Chondrocyte (in vitro differentiated cells): ENCODE measurements around the gene ASCL2. TPM values are rescaled to one million over a fixed set of nuclear protein-coding genes. Genes with fewer than 3 reads are reported as not detected.

ENCODE experiments used
- DNase-seq: peaks from one replicate; pipeline ENCODE4 v3.0.0; 2021; ENCODE audit warnings: mixed read lengths, low spot score
- H3K27ac Mint-ChIP-seq: one replicate; pipeline ENCODE4 v1.8.0; 2021; ENCODE audit warnings: mild to moderate bottlenecking, moderate library complexity, mixed read lengths; ENCODE audit not compliant: unreplicated experiment
- H3K27me3 Mint-ChIP-seq: 2 replicates; pipeline ENCODE4 v1.8.0; 2021; ENCODE audit warnings: low read depth, mixed read lengths
- H3K36me3 Mint-ChIP-seq: 2 replicates; pipeline ENCODE4 v1.8.0; 2021; ENCODE audit warnings: low read depth, mixed read lengths
- H3K4me1 Mint-ChIP-seq: 2 replicates; pipeline ENCODE4 v1.8.0; 2021; ENCODE audit warnings: low read depth, mild to moderate bottlenecking, mixed read lengths
- H3K4me3 Mint-ChIP-seq: one replicate; pipeline ENCODE4 v1.8.0; 2021; ENCODE audit warnings: mild to moderate bottlenecking, moderate library complexity, mixed read lengths; ENCODE audit not compliant: unreplicated experiment
- H3K9me3 Mint-ChIP-seq: 2 replicates; pipeline ENCODE4 v1.8.0; 2021; ENCODE audit warnings: low read depth, mixed read lengths
- total RNA-seq: library from RNA; stranded (reverse); gene quantifications from 3 replicates; pipeline ENCODE4 v1.2.1, GENCODE V29; 2021
- TF ChIP-seq, protein P1 (sequence below): fragments of 200-600 bp; sonication (generic); IDR thresholded peaks from 2 replicates; pipeline ENCODE4 v1.5.0; 2021; ENCODE audit warnings: antibody characterized with exemption, mild to moderate bottlenecking, moderate library complexity

ASCL2 gene
- total RNA-seq, 1 donor from 2014 or later, result not detected

DNA sequence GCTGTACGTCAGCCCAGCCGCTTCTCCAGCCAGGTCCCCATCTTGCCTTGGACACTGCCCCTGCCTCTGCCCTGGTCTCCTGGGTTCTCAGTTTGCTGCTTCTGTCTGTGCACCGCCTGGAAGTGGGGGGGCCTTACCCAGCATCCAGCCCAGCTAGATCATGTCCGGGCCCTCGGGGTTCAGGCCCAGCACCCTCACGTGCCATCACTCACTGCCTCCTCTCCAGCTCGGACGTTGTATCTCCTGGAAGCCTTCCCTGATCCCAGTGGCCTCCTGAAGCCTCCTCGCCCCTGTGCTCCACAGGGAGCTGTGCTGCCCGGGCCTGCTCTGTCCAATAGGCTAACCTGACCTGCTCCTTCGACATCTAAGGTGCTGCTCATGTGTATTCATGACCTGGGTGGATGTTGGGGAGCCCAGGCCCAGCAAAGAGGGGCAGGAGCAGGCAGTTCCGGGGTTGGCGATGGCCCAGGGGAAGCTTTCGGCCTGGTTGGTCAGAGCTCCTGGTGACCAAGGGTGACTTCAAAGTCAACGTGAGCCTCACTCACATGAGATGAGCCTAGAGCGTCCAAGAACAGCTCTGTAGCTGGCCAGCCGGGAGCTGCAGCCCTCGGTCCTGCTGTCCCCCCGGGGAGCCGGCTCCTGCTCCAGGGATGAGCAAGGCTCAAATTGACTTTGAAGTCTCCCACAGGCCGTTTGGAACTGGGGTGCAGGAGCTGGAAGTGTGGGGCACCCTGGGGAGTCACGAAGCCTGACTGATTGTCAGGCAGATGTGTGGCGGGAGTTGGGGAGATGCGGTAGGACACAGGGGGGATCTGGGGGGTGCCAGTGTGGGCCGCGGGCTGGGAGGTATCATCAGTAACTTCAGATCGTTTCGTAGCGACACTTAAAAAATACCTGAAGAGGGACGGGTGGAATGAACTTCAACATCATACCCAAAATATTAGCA lies 5.2 kb upstream of the ASCL2 start:
- peaks cover 4% of the 10 kb centered on the region for H3K36me3 Mint-ChIP-seq
- H3K27me3 Mint-ChIP-seq, result peaks cover 61% of the 10 kb centered on the region
- no peak overlapping the region for H3K27ac Mint-ChIP-seq
- peaks cover 14% of the 10 kb centered on the region for H3K9me3 Mint-ChIP-seq
- DNase-seq, result no peak
- no peak overlapping the region for H3K4me3 Mint-ChIP-seq
- TF ChIP-seq, protein P1, sequence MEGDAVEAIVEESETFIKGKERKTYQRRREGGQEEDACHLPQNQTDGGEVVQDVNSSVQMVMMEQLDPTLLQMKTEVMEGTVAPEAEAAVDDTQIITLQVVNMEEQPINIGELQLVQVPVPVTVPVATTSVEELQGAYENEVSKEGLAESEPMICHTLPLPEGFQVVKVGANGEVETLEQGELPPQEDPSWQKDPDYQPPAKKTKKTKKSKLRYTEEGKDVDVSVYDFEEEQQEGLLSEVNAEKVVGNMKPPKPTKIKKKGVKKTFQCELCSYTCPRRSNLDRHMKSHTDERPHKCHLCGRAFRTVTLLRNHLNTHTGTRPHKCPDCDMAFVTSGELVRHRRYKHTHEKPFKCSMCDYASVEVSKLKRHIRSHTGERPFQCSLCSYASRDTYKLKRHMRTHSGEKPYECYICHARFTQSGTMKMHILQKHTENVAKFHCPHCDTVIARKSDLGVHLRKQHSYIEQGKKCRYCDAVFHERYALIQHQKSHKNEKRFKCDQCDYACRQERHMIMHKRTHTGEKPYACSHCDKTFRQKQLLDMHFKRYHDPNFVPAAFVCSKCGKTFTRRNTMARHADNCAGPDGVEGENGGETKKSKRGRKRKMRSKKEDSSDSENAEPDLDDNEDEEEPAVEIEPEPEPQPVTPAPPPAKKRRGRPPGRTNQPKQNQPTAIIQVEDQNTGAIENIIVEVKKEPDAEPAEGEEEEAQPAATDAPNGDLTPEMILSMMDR, result no peak
- H3K4me1 Mint-ChIP-seq, result no peaks in the 10 kb centered on the region

DNA sequence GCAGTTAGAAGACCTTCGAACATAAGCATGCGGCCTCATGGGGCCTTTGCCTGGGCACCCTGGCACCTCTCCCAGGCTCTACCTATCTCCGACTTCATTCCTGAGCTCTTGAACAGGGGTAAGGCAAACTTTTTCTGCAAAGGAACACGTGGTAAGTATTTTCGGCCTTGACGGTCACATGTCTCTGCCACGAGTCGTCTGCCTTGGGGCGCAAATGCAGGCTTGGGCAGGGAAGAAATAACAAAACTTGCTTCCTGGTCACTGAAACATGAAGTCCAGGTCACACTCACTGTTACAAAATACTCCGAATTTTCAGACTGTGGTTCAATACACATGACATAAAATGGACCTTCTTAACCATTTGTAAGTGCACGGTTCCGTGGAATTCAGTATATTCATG lies 3.4 kb upstream of the ASCL2 start:
- peaks cover 55% of the 10 kb centered on the region for H3K27me3 Mint-ChIP-seq
- TF ChIP-seq, protein P1, result no peak
- H3K36me3 Mint-ChIP-seq, result peaks cover 4% of the 10 kb centered on the region
- no peak for DNase-seq
- no peaks in the 10 kb centered on the region for H3K4me1 Mint-ChIP-seq
- no peaks in the 10 kb centered on the region for H3K9me3 Mint-ChIP-seq
- no peak overlapping the region for H3K4me3 Mint-ChIP-seq
- H3K27ac Mint-ChIP-seq, result no peak overlapping the region

DNA sequence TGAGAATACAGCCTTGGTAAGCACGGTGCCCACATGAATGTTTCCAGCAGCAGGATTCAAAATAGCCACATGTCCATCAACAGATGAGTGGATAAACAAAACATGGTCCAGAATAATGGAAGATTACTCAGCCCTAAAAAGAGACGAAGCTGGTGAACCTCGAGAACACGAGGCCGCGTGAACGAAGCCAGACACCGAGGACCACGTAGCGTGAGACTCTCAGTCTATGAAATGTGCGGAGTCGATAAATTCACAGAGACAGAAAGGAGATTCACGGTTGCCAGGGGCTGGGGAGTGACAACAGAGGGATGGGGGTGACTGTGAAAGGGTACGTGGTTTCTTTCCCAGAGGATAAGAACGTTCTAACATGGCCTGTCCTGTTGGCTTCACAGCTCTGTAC lies 2.9 kb upstream of the ASCL2 start:
- TF ChIP-seq, protein P1, result no peak
- no peak overlapping the region for H3K27ac Mint-ChIP-seq

DNA sequence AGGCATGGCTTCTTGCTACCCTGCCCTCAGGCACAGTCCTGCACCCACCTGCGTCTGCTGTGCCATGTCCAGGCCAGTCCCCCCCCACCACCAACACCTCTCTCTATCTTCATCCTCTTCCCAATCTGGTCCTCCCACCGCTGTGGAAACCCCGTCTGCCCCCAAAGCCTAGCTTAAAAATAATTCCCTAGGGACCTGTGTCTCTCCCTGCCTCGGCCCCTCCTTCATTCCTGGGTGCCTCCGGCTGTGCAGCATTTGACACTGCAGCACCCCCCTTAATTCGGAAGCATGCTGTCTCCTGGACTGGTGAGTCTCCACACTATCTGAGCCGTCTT lies 2.5 kb upstream of the ASCL2 start:
- H3K27me3 Mint-ChIP-seq, result peaks cover 59% of the 10 kb centered on the region
- H3K4me1 Mint-ChIP-seq, result no peaks in the 10 kb centered on the region
- no peak overlapping the region for H3K4me3 Mint-ChIP-seq
- H3K36me3 Mint-ChIP-seq, result peaks cover 4% of the 10 kb centered on the region
- DNase-seq, result no peak
- H3K27ac Mint-ChIP-seq, result no peak overlapping the region
- no peaks in the 10 kb centered on the region for H3K9me3 Mint-ChIP-seq
- TF ChIP-seq, protein P1, result no peak

More for the DNA sequence above, 2.9 kb upstream of the ASCL2 start:
- H3K4me1 Mint-ChIP-seq, result no peaks in the 10 kb centered on the region
- DNase-seq, result no peak
- H3K36me3 Mint-ChIP-seq, result peaks cover 4% of the 10 kb centered on the region
- H3K4me3 Mint-ChIP-seq, result no peak overlapping the region
- peaks cover 59% of the 10 kb centered on the region for H3K27me3 Mint-ChIP-seq
- no peaks in the 10 kb centered on the region for H3K9me3 Mint-ChIP-seq

DNA sequence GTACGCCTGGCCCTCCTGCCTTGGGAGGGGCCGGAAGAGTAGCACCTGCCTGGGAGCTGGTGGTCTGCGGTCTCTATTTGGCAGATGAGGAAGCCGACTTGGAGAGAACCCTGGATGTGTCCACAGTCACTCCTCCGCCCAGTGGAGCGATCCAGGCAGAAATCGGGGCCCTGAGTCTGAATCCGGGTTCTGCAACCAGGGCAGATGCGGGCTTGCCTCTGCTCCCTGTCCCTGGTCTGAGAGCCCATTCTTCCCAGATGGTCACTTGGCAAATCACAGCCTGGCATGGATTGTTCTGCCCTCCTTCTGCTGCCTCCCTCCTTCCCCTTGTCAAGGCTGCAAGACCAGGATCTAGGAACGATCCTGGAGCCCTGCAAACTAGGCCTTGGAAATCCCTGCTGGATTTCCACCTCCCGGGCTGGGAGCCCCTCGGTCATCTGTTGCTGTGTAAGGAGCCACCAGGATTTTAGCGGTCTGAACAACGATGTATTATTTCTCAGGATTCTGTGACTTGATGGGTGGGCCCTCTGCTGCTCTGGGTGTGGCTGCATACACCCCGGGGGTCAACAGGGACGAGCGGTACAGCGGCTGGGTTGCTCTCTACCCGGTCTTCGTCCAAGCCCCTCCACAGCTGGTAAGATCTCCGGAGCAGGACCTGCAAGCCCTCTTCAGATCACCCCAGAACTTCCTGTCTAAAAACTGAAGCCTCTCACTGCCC lies 2.0 kb upstream of the ASCL2 start:
- H3K4me3 Mint-ChIP-seq, result no peak overlapping the region
- TF ChIP-seq, protein P1, result no peak
- H3K36me3 Mint-ChIP-seq, result peaks cover 1% of the 10 kb centered on the region
- no peak overlapping the region for H3K27ac Mint-ChIP-seq
- H3K9me3 Mint-ChIP-seq, result no peaks in the 10 kb centered on the region
- no peak for DNase-seq
- H3K27me3 Mint-ChIP-seq, result peaks cover 57% of the 10 kb centered on the region
- H3K4me1 Mint-ChIP-seq, result no peaks in the 10 kb centered on the region
